GM12892 (cell line): Measurements from ENCODE around the gene AOAH.
"Not testable (repeated sequence)": the region's sequence is repeated elsewhere in the genome, so short reads cannot be mapped to it uniquely, and the experiment has no call there.

ENCODE experiments used
- DNase-seq: peaks from one replicate; pipeline ENCODE4 v3.0.0; 2011; ENCODE audit not compliant: insufficient read length
- FAIRE-seq: peaks from 2 replicates; lab custom pipeline; 2011; peaks lifted over from hg19 to GRCh38; lab: Jason Lieb, UNC
- POLR2A ChIP-seq: IDR thresholded peaks from 2 replicates; pipeline ENCODE4 v1.6.1; 2011; ENCODE audit warnings: low read depth, low read length, control low read depth
- POLR2AphosphoS5 ChIP-seq: IDR thresholded peaks from 2 replicates; pipeline ENCODE4 v1.6.1; 2011; ENCODE audit warnings: low read depth, low read length, control low read depth
- TAF1 ChIP-seq: IDR thresholded peaks from 2 replicates; pipeline ENCODE4 v1.6.1; 2011; ENCODE audit warnings: low read depth, mild to moderate bottlenecking, control low read depth, low read length, borderline replicate concordance

Gene AOAH

DNA sequence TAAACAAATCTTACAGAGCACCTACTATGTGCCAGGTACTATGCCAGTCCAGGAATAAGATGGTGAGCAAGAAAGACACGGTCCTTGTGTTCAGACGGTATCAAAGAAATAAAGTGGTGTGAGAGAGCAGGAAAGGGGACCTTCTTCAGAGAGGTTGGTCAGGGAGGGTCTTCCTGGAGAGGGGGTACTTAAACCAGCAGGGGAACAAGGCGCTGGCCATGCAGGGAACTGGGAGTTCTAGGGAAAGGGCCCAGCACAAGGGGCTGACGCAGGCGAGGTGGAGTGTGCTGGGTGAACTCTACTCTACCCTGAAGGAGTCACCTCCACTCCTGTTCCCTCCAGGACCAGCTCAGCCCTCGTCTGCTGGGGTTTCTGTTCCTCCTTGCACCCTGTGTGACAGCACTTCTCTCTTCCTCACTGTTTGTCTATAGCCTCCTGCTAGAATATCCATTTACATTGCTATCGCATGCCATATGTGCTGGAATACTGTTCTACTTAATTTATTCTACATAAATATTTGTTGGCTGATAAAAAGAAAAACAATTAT is 73.5 kb downstream of the AOAH start:
- TF ChIP-seq TAF1 = no peak
- no peak for TF ChIP-seq POLR2AphosphoS5
- no peak for TF ChIP-seq POLR2A
- DNase-seq (no peak), FAIRE-seq (no peak)

GRCh38 chr7:36650320-36650719 is 74.0 kb downstream of the AOAH start:
- FAIRE-seq (no peak), DNase-seq (no peak)
- TF ChIP-seq POLR2AphosphoS5 (no peak), POLR2A (no peak), TAF1 (no peak)

DNA sequence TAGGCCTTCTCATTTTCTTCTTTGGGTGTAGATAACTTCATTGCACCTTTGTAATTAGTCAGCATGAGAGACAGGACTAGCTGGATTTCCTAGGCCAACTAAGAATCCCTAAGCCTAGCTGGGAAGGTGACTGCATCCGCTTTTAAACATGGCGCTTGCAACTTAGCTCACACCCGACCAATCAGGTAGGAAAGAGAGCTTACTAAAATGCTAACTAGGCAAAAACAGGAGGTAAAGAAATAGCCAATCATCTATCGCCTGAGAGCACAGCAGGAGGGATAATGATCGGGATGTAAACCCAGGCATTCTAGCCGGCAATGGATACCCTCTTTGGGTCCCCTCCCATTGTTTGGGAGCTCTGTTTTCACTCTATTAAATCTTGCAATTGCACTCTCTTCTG is 75.0 kb downstream of the AOAH start:
- not testable (repeated sequence) for FAIRE-seq, DNase-seq

GRCh38 chr7:36648441-36648840 is 75.9 kb downstream of the AOAH start:
- FAIRE-seq = no peak
- TF ChIP-seq POLR2AphosphoS5 = no peak
- TF ChIP-seq POLR2A = no peak
- TF ChIP-seq TAF1 = no peak
- no peak for DNase-seq

DNA sequence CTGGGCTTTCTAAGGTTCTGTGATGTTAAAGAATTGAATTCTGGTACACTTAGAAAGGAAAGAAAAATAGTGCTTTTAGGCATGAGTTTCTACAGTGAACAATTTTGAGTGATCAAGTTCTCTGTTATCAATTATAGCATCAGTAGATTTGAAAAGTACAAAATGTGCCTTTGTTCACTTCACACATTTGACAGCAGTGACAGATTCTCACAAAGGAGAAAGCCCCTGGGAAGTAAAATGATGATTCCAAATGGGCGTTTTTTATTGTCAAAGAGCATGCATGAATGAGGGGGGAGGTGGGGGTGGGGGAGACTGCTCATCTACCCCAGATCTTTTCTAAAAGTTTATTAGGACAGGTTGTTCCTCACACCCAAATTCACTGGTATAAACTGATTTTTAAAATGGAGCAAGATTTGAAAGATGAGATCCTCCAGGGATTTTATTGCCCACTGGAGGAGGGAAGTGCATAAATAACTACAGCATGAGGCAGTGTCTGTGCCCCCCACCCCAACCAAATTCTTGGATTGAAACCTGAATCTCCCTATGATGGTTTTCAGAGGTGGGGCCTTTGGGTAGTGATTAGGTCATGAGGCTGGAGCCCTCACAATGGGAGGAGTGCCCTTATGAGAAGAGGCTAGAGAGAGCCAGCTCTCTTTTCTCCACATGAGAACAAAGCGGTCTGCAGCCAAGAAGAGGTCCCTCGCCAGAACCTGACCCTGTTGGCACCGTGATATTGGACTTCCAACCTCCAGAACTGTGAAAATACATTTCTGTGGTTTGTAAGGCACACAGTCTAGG is 79.5 kb downstream of the AOAH start:
- no peak for FAIRE-seq
- no peak for DNase-seq
- TF ChIP-seq POLR2A (no peak), TAF1 (no peak), POLR2AphosphoS5 (no peak)

DNA sequence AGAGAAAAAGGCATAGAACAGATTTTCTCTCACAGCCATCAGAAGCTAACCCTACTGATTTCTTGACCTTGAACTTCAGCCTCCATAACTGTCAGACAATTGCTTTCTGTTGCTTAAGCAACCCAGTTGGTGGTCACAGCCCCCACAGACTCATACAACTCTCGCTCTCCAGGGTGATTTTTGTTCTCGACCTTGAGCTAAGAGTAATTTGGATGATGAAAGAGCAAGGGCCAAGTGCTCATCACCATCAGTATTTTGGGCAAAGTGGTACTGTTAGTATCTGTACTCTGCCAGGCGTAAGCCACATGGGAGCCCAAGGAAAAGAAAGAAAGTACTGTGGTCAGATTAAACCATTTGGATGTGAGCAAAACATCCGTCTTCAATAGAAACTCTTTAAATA is 81.9 kb downstream of the AOAH start:
- FAIRE-seq (no peak), DNase-seq (no peak)
- TF ChIP-seq TAF1 (no peak), POLR2AphosphoS5 (no peak), POLR2A (no peak)

DNA sequence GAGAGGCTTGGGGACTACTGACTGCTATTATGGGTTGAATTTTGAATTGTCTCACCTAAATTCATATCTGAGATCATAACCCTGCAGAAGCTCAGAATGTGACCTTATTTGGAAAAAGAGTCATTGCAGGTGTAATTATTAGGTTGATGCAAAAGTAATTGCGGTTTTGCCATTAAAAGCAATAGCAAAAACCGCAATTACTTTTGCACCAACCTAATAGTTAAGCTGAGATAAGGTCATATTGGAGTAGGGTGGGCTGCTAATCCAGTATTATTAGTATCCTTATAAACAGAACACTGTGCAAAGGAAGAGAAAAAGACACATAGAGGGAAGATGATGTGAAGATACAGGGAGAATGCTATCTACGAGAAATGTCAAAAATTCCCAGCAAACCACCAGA is 82.3 kb downstream of the AOAH start:
- no peak for TF ChIP-seq TAF1
- TF ChIP-seq POLR2AphosphoS5 = no peak
- no peak for TF ChIP-seq POLR2A
- DNase-seq = no peak
- FAIRE-seq = no peak

GRCh38 chr7:36640682-36641081 is 83.6 kb downstream of the AOAH start:
- FAIRE-seq (no peak), DNase-seq (no peak)
- TF ChIP-seq POLR2A (no peak), POLR2AphosphoS5 (no peak), TAF1 (no peak)

- DNase-seq (no peak), FAIRE-seq (no peak)
- TF ChIP-seq POLR2AphosphoS5 (no peak), POLR2A (no peak), TAF1 (no peak)
Observed at GRCh38 chr7:36639826-36640225, 84.5 kb downstream of the AOAH start.

DNA sequence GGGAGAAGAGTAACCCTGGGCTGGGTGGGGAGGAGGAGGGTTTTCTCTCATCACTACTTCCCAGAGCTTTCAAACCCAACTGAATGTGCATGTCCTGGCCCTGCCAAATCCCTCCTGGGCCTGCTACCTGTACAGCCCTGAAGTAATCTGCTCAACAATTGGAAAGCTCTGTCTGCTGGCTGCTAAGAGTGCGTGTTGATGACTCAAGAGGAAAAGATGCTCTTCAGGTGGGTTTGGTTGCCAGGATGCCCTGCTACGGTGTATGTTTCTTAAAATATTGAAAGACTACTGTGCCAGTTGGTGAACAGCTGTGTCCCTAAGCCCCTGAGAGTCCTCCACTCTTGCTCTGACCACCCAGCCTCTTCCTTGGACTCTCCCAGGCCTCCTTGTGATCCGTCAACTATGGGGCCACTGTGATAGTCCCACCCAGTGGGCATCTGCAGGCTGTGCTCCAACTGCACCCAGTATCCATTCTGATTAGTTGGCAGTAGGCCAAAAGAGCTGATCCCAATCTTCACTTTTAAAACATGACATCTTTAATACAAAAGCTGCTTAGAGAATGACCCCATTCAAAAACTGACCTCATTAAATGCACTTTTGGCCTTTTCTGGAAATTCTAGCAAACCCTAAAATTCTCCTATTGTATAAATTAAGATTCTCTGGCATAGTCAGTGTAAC is 85.6 kb downstream of the AOAH start:
- no peak for DNase-seq
- no peak for TF ChIP-seq POLR2AphosphoS5
- TF ChIP-seq TAF1 = no peak
- TF ChIP-seq POLR2A = no peak
- FAIRE-seq = no peak

- TF ChIP-seq POLR2AphosphoS5 (no peak), TAF1 (no peak), POLR2A (no peak)
- FAIRE-seq = no peak
- no peak for DNase-seq
Observed at GRCh38 chr7:36638140-36638539, 86.2 kb downstream of the AOAH start.

DNA sequence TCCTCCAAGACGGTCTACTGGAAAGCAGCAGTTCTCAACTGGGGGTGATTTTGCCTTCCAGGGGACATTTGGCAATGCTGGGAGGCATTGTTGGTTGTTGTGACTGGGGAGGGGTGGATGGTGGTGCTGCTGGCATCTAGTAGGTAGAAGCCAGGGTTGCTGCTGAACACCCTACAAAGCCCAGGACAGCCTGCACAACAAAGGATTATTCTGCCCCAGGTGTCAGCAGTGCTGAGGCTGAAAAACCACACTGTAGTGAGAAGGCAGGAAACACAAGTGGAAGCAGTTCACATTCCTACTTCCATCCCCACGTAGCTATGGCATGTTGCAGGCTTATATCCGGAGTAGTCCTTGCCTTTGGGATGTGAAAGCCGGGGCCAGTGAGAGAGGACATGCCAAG is 86.9 kb downstream of the AOAH start:
- TF ChIP-seq POLR2A = no peak
- no peak for TF ChIP-seq TAF1
- TF ChIP-seq POLR2AphosphoS5 = no peak
- FAIRE-seq (no peak), DNase-seq (no peak)
